AG04450 (cell line): Measurements from ENCODE around the gene GABRB3. TPM values are rescaled to one million over a fixed set of nuclear protein-coding genes. Genes with fewer than 3 reads are reported as not detected.

Source experiments
- CTCF ChIA-PET: fragments of 300-600, 350-600 bp; formaldehyde crosslinking; extraction: SDS; loops from one replicate; lab custom pipeline; 2022; ENCODE audit warnings: antibody characterized with exemption, inconsistent platforms; lab: Charles Lee
- POLR2A ChIA-PET: fragments of 350-600 bp; formaldehyde crosslinking; extraction: SDS; loops from one replicate; lab custom pipeline; 2021; ENCODE audit warnings: antibody characterized with exemption, inconsistent platforms; lab: Yijun Ruan, JAX
- DNase-seq: peaks from one replicate; pipeline ENCODE4 v3.0.0-alpha.2; 2011; ENCODE audit warnings: low read depth, low spot score
- H3K27ac ChIP-seq: one replicate; pipeline ENCODE4 v1.5.1; 2012; ENCODE audit warnings: low read depth, low read length, control low read depth
- H3K27me3 ChIP-seq: one replicate; pipeline ENCODE4 v1.6.0; 2012; ENCODE audit warnings: low read length; ENCODE audit not compliant: control insufficient read depth, insufficient read depth
- H3K4me3 ChIP-seq: 2 replicates; pipeline ENCODE4 v1.5.1; 2011; ENCODE audit warnings: mild to moderate bottlenecking, low read depth, low read length, control low read depth
- H3K9me3 ChIP-seq: 2 replicates; pipeline ENCODE4 v1.5.1; 2012; ENCODE audit warnings: low read length; ENCODE audit not compliant: control insufficient read depth, insufficient read depth
- polyA plus RNA-seq: library from polyadenylated mRNA; depleted of rRNA; stranded (reverse); fragments of >200 nt; gene quantifications from 2 replicates; pipeline ENCODE4 v1.2.3, GENCODE V29; 2011
- TF ChIP-seq, protein P1 (sequence below): IDR thresholded peaks from 2 replicates; pipeline ENCODE4 v1.5.1; 2011; ENCODE audit warnings: low read depth, low read length, control low read depth, inconsistent platforms

GABRB3 gene
- polyA plus RNA-seq, 1 experiment = 0.63 TPM

GRCh38 chr15:26661748-26662147 lies 111.1 kb downstream of the GABRB3 start:
- TF ChIP-seq, protein P1, sequence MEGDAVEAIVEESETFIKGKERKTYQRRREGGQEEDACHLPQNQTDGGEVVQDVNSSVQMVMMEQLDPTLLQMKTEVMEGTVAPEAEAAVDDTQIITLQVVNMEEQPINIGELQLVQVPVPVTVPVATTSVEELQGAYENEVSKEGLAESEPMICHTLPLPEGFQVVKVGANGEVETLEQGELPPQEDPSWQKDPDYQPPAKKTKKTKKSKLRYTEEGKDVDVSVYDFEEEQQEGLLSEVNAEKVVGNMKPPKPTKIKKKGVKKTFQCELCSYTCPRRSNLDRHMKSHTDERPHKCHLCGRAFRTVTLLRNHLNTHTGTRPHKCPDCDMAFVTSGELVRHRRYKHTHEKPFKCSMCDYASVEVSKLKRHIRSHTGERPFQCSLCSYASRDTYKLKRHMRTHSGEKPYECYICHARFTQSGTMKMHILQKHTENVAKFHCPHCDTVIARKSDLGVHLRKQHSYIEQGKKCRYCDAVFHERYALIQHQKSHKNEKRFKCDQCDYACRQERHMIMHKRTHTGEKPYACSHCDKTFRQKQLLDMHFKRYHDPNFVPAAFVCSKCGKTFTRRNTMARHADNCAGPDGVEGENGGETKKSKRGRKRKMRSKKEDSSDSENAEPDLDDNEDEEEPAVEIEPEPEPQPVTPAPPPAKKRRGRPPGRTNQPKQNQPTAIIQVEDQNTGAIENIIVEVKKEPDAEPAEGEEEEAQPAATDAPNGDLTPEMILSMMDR = no peak
- Histone ChIP-seq H3K27ac (no peak overlapping the region), H3K27me3 (no peaks in the 10 kb centered on the region), H3K9me3 (peaks cover 29% of the 10 kb centered on the region), H3K4me3 (no peak overlapping the region)
- ChIA-PET CTCF (no interaction called here), POLR2A (no interaction called here)
- no peak for DNase-seq

- no peaks in the 10 kb centered on the region for H3K27me3 ChIP-seq
- DNase-seq = no peak
- CTCF ChIA-PET = no interaction called here
- POLR2A ChIA-PET = no interaction called here
- TF ChIP-seq, protein P1 = no peak
- H3K9me3 ChIP-seq = peaks cover 23% of the 10 kb centered on the region
- H3K27ac ChIP-seq = no peak overlapping the region
- no peak overlapping the region for H3K4me3 ChIP-seq
Measured at GRCh38 chr15:26661107-26661506, 111.8 kb downstream of the GABRB3 start.

GRCh38 chr15:26660241-26660640 lies 112.6 kb downstream of the GABRB3 start:
- no peak overlapping the region for H3K27ac ChIP-seq
- DNase-seq = no peak
- H3K4me3 ChIP-seq = no peak overlapping the region
- TF ChIP-seq, protein P1 = no peak
- ChIA-PET POLR2A (no interaction called here), CTCF (no interaction called here)
- no peaks in the 10 kb centered on the region for H3K27me3 ChIP-seq
- H3K9me3 ChIP-seq = peaks cover 24% of the 10 kb centered on the region

- DNase-seq = no peak
- no peaks in the 10 kb centered on the region for H3K27me3 ChIP-seq
- ChIA-PET CTCF (no interaction called here), POLR2A (no interaction called here)
- no peak overlapping the region for H3K27ac ChIP-seq
- H3K4me3 ChIP-seq = no peak overlapping the region
- peaks cover 25% of the 10 kb centered on the region for H3K9me3 ChIP-seq
- TF ChIP-seq, protein P1 = no peak
Measured at GRCh38 chr15:26658290-26658689, 114.6 kb downstream of the GABRB3 start.

- Histone ChIP-seq H3K27ac (no peak overlapping the region), H3K27me3 (no peaks in the 10 kb centered on the region), H3K9me3 (peaks cover 19% of the 10 kb centered on the region), H3K4me3 (no peak overlapping the region)
- DNase-seq = no peak
- TF ChIP-seq, protein P1 = no peak
- ChIA-PET CTCF (no interaction called here), POLR2A (no interaction called here)
Measured at GRCh38 chr15:26656080-26656479, 116.8 kb downstream of the GABRB3 start.
